K562 (cell line): ENCODE measurements around the gene CCDC70. TPM values are rescaled to one million over a fixed set of nuclear protein-coding genes. Genes with fewer than 3 reads are reported as not detected.

Experiments used
- ATAC-seq: fragments of 200-7000 bp; cut with Tn5 transposase; 3 replicates; pipeline ENCODE4 v1.9.1; 2020; ENCODE audit warnings: moderate library complexity
- BruUV-seq: library from RNA; stranded (reverse); fragments of 400-500 nt; replicated peaks from 2 replicates; lab custom pipeline; 2021; lab: Mats Ljungman, UMichigan
- CTCF ChIA-PET: fragments of 300-600 bp; formaldehyde crosslinking; extraction: SDS; loops from one replicate; lab custom pipeline; 2021; ENCODE audit warnings: low intra/inter-chr PET ratio; lab: Yijun Ruan, JAX
- POLR2A ChIA-PET: fragments of 300-600, 350-650 bp; sonication (Branson Sonifier 250); formaldehyde crosslinking; extraction: SDS; loops from one replicate; lab custom pipeline; 2021; ENCODE audit warnings: antibody characterized with exemption, inconsistent platforms; lab: Yijun Ruan, JAX
- DNase-seq, 4 experiments: peaks; one replicate each; pipeline versions ENCODE4 v3.0.0 to v3.0.0-alpha.2; 2011 to 2018; ENCODE audit warnings: low spot score in 3 of 4, mixed read lengths in 3 of 4; ENCODE audit errors: extremely low read depth in 1 of 4
- FAIRE-seq: peaks from 2 replicates; lab custom pipeline; 2011; peaks lifted over from hg19 to GRCh38; lab: Jason Lieb, UNC
- H2AFZ ChIP-seq: 2 replicates; pipeline ENCODE4 v1.6.0; 2011; ENCODE audit warnings: low read depth, low read length, control low read depth, inconsistent platforms
- H3K27ac ChIP-seq: fragments of 200-600 bp; 3 replicates; pipeline ENCODE4 v1.8.0; 2011; ENCODE audit warnings: low read depth, mild to moderate bottlenecking, control low read depth, inconsistent platforms, low read length, moderate library complexity, mixed read lengths; ENCODE audit errors: extremely low read depth
- H3K27me3 ChIP-seq, 2 experiments: fragments of 300-600 bp in 1 of 2; 2 replicates in 1 of 2; 3 replicates in 1 of 2; pipeline versions ENCODE4 v1.6.0 to v1.8.0; 2011; ENCODE audit warnings: inconsistent platforms in 2 of 2, low read length in 2 of 2, mild to moderate bottlenecking in 1 of 2, mixed read lengths in 1 of 2, moderate library complexity in 1 of 2; ENCODE audit not compliant: control insufficient read depth in 2 of 2, insufficient read depth in 2 of 2
- H3K36me3 ChIP-seq: fragments of 300-600 bp; 3 replicates; pipeline ENCODE4 v1.8.0; 2011; ENCODE audit warnings: mild to moderate bottlenecking, low read length, inconsistent platforms; ENCODE audit not compliant: control insufficient read depth, insufficient read depth
- H3K4me1 ChIP-seq, 2 experiments: fragments of 200-600 bp in 1 of 2; replicated peaks in 1 of 2; 2 replicates in 1 of 2; 3 replicates in 1 of 2; pipeline versions ENCODE4 v1.5.1 to v1.8.0; 2011; ENCODE audit warnings: inconsistent platforms in 2 of 2, low read length in 2 of 2, mild to moderate bottlenecking in 1 of 2, mixed read lengths in 1 of 2, moderate library complexity in 1 of 2; ENCODE audit not compliant: control insufficient read depth in 2 of 2, insufficient read depth in 2 of 2
- H3K4me2 ChIP-seq: 2 replicates; pipeline ENCODE4 v1.6.1; 2011; ENCODE audit warnings: low read length, control low read depth, inconsistent platforms, mixed read lengths; ENCODE audit not compliant: insufficient read depth
- H3K4me3 ChIP-seq: fragments of 200-600 bp; sonication (generic), shearing (Covaris generic); 2 replicates; pipeline ENCODE4 v1.5.1; 2016; ENCODE audit warnings: control low read depth, inconsistent platforms
- H3K79me2 ChIP-seq: fragments of 200-600 bp; 3 replicates; pipeline ENCODE4 v1.8.0; 2011; ENCODE audit warnings: low read length, inconsistent platforms; ENCODE audit not compliant: control insufficient read depth, insufficient read depth
- H3K9ac ChIP-seq, 2 experiments: 2 replicates each; pipeline versions ENCODE4 v1.6.0 to v1.6.1; 2011; ENCODE audit warnings: low read depth in 2 of 2, low read length in 2 of 2, control low read depth in 1 of 2, inconsistent platforms in 1 of 2, mild to moderate bottlenecking in 1 of 2, mixed read lengths in 1 of 2; ENCODE audit not compliant: insufficient read depth in 1 of 2
- H3K9me1 ChIP-seq: one replicate; pipeline ENCODE4 v1.6.0; 2011; ENCODE audit warnings: inconsistent platforms, mild to moderate bottlenecking, low read length, moderate library complexity; ENCODE audit not compliant: control insufficient read depth, insufficient read depth
- H3K9me3 ChIP-seq: replicated peaks from 2 replicates; pipeline ENCODE4 v1.5.1; 2011; ENCODE audit warnings: low read depth, low read length, inconsistent platforms; ENCODE audit not compliant: control insufficient read depth, insufficient read depth
- H4K20me1 ChIP-seq: replicated peaks from 2 replicates; pipeline ENCODE4 v1.6.1; 2011; ENCODE audit warnings: low read length, inconsistent platforms, mixed read lengths; ENCODE audit not compliant: control insufficient read depth, insufficient read depth
- CBFB ChIP-seq: sonication (generic); formaldehyde crosslinking; IDR thresholded peaks from 2 replicates; pipeline ENCODE4 v1.4.0; 2020; ENCODE audit warnings: mild to moderate bottlenecking, missing genetic modification reagents
- MECOM ChIP-seq: fragments of 250-450 bp; sonication (Bioruptor Pico); IDR thresholded peaks from 2 replicates; pipeline ENCODE4 v1.8.0; 2022; ENCODE audit warnings: inconsistent platforms
- SOX6 ChIP-seq: fragments of 450-650 bp; IDR thresholded peaks from 2 replicates; pipeline ENCODE4 v1.6.1; 2014; ENCODE audit warnings: mild to moderate bottlenecking
- XRCC4 ChIP-seq: IDR thresholded peaks from one replicate; pipeline ENCODE4 v1.6.1; 2011; ENCODE audit not compliant: insufficient read depth, insufficient read length; ENCODE audit errors: extremely low read depth
- ZNF165 ChIP-seq: fragments of 250-450 bp; sonication (Bioruptor Pico); IDR thresholded peaks from 2 replicates; pipeline ENCODE4 v1.4.0; 2020; ENCODE audit warnings: borderline replicate concordance
- WGBS: fragments of 100-300 bp; shearing (Covaris generic); methylation state at CpG from one replicate; pipeline ENCODE4 v1.1.6; 2016; ENCODE audit warnings: low coverage, mixed read lengths; ENCODE audit not compliant: insufficient coverage; ENCODE audit errors: missing lambda C conversion rate; 5-methylcytosine and 5-hydroxymethylcytosine counted together
- in situ Hi-C: fragments of 300-500 bp; cut with MboI; formaldehyde crosslinking; loops from 4 replicates; pipeline ENCODE4 v1.15.0; 2018; ENCODE audit warnings: inconsistent platforms, mixed read lengths
- intact Hi-C: fragments of 100-400 bp; cut with micrococcal nuclease; formaldehyde crosslinking; loops from 2 replicates; pipeline ENCODE4 v1.14.2; 2022
- polyA plus RNA-seq, 8 experiments: library from polyadenylated mRNA; depleted of rRNA in 4 of 8; stranded (reverse) in 5 of 8; unstranded in 3 of 8; fragments of >200 nt; fragmentation: Nextera tagmentation in 2 of 8; fragmentation: Illumina TruSeq in 1 of 8; extraction: Ambion mirVana in 2 of 8; extraction: Trizol in 1 of 8; gene quantifications; 2 replicates each; pipeline versions ENCODE4 v1.2.1 to v1.2.3, GENCODE V29; 2011 to 2014; ENCODE audit warnings: inconsistent platforms in 1 of 8, missing spikeins in 1 of 8
- total RNA-seq, 7 experiments: library from RNA; depleted of rRNA in 6 of 7; stranded (reverse); fragments of >200 nt in 6 of 7; fragmentation: Illumina TruSeq in 2 of 7; extraction: Trizol in 2 of 7; gene quantifications; 2 replicates each; pipeline versions ENCODE4 v1.2.1 to v1.2.3, GENCODE V29; 2011 to 2021; ENCODE audit warnings: low replicate concordance in 1 of 7
- TF ChIP-seq, protein P1 (sequence below): fragments of 200-400 bp; formaldehyde crosslinking; IDR thresholded peaks from 2 replicates; pipeline ENCODE4 v1.6.1; 2017; ENCODE audit warnings: mild to moderate bottlenecking, low read depth, low read length, moderate library complexity
- TF ChIP-seq, protein P2 (sequence below), 2 experiments: fragments of 450-650 bp; IDR thresholded peaks; 2 replicates each; pipeline ENCODE4 v1.6.1; 2018; ENCODE audit warnings: mild to moderate bottlenecking in 2 of 2, low read depth in 1 of 2; ENCODE audit not compliant: partially characterized antibody in 2 of 2
- TF ChIP-seq, protein P3 (sequence below), 2 experiments: IDR thresholded peaks; 2 replicates each; pipeline ENCODE4 v1.6.1; 2012; ENCODE audit warnings: improper control_type of control experiment in 2 of 2, low read depth in 2 of 2, low read length in 2 of 2, borderline replicate concordance in 1 of 2

Gene CCDC70
- total and polyA plus RNA-seq, 9 of the 15 experiments (the other 6 are each of a cell fraction or from before 2014, with no cell fraction given) = not detected

DNA sequence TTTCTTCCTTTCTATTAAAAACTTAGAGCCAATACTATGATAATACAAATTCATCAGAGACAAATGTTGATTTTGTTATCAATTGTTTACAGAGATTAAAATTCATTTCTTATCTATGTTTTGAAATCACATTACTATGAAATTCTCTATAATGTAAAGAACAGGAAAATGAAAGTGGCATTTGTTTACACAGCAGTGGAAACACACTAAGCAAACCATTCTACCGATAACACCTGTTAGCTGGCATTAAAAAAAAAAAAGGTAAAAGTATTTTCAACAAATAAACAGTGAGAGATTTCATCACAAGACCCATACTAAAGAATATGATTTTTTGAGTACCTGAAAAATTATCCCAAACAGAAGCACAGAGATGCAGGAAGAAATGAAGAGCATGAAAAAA, 4.8 kb upstream of the CCDC70 start:
- WGBS = 77% methylated on average over 1 of the region's 1 CpG
- BruUV-seq = no TSS peak
- in situ Hi-C loops = no loop called here
- POLR2A ChIA-PET = no interaction called here
- Histone ChIP-seq H3K9me1 (no peaks in the 10 kb centered on the region), H3K4me3 (no peak overlapping the region), H4K20me1 (no peaks in the 10 kb centered on the region), H3K9ac (no peak overlapping the region), H3K4me1 (no peaks in the 10 kb centered on the region; a peak in 1 of 5 replicates), H3K79me2 (no peaks in the 10 kb centered on the region), H3K4me2 (no peak overlapping the region), H2AFZ (no peak overlapping the region), H3K27ac (no peak overlapping the region), H3K36me3 (no peaks in the 10 kb centered on the region), H3K9me3 (no peaks in the 10 kb centered on the region), H3K27me3 (no peaks in the 10 kb centered on the region)
- FAIRE-seq (no peak), DNase-seq (no peak), ATAC-seq (no peak)
- CTCF ChIA-PET = no interaction called here
- intact Hi-C loops = no loop called here
- TF ChIP-seq, protein P1, sequence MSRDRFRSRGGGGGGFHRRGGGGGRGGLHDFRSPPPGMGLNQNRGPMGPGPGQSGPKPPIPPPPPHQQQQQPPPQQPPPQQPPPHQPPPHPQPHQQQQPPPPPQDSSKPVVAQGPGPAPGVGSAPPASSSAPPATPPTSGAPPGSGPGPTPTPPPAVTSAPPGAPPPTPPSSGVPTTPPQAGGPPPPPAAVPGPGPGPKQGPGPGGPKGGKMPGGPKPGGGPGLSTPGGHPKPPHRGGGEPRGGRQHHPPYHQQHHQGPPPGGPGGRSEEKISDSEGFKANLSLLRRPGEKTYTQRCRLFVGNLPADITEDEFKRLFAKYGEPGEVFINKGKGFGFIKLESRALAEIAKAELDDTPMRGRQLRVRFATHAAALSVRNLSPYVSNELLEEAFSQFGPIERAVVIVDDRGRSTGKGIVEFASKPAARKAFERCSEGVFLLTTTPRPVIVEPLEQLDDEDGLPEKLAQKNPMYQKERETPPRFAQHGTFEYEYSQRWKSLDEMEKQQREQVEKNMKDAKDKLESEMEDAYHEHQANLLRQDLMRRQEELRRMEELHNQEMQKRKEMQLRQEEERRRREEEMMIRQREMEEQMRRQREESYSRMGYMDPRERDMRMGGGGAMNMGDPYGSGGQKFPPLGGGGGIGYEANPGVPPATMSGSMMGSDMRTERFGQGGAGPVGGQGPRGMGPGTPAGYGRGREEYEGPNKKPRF = no peak
- TF ChIP-seq SOX6 (no peak), MECOM (CRISPR knock-in tag) (no peak), CBFB (no peak), ZNF165 (CRISPR knock-in tag) (no peak), XRCC4 (no peak)
- TF ChIP-seq, protein P2, sequence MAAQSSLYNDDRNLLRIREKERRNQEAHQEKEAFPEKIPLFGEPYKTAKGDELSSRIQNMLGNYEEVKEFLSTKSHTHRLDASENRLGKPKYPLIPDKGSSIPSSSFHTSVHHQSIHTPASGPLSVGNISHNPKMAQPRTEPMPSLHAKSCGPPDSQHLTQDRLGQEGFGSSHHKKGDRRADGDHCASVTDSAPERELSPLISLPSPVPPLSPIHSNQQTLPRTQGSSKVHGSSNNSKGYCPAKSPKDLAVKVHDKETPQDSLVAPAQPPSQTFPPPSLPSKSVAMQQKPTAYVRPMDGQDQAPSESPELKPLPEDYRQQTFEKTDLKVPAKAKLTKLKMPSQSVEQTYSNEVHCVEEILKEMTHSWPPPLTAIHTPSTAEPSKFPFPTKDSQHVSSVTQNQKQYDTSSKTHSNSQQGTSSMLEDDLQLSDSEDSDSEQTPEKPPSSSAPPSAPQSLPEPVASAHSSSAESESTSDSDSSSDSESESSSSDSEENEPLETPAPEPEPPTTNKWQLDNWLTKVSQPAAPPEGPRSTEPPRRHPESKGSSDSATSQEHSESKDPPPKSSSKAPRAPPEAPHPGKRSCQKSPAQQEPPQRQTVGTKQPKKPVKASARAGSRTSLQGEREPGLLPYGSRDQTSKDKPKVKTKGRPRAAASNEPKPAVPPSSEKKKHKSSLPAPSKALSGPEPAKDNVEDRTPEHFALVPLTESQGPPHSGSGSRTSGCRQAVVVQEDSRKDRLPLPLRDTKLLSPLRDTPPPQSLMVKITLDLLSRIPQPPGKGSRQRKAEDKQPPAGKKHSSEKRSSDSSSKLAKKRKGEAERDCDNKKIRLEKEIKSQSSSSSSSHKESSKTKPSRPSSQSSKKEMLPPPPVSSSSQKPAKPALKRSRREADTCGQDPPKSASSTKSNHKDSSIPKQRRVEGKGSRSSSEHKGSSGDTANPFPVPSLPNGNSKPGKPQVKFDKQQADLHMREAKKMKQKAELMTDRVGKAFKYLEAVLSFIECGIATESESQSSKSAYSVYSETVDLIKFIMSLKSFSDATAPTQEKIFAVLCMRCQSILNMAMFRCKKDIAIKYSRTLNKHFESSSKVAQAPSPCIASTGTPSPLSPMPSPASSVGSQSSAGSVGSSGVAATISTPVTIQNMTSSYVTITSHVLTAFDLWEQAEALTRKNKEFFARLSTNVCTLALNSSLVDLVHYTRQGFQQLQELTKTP (IDR thresholded peaks at IDR 0.05; ENCODE audit: low read depth in 1 of 2, partially characterized antibody in 2 of 2) = no peak
- TF ChIP-seq, protein P3, sequence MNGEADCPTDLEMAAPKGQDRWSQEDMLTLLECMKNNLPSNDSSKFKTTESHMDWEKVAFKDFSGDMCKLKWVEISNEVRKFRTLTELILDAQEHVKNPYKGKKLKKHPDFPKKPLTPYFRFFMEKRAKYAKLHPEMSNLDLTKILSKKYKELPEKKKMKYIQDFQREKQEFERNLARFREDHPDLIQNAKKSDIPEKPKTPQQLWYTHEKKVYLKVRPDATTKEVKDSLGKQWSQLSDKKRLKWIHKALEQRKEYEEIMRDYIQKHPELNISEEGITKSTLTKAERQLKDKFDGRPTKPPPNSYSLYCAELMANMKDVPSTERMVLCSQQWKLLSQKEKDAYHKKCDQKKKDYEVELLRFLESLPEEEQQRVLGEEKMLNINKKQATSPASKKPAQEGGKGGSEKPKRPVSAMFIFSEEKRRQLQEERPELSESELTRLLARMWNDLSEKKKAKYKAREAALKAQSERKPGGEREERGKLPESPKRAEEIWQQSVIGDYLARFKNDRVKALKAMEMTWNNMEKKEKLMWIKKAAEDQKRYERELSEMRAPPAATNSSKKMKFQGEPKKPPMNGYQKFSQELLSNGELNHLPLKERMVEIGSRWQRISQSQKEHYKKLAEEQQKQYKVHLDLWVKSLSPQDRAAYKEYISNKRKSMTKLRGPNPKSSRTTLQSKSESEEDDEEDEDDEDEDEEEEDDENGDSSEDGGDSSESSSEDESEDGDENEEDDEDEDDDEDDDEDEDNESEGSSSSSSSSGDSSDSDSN (IDR thresholded peaks at IDR 0.05; ENCODE audit: borderline replicate concordance in 1 of 2, low read depth in 2 of 2, low read length in 2 of 2) = no peak
